Measurements from ENCODE around the gene HLA-DOB.

HLA-DOB gene

DNA sequence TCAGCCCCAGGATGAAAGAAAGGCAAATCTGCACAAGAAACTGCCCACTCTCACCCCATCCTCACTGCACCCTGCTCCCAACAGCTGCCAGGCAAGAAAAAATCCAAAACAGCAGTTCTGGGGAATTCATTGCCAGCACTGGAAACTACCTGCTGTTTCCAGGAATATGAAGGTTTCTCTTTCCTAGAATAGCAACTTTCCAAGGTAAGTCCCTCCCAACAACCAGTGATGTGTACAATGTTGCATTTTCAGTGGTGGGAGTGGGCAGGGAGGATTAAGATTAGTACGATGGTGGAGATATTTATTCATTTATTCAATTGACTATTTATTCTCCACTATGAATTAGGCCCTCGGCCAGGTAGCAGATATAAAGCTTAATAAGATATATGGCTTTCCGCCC, 10.2 kb upstream of the HLA-DOB start:
- Histone ChIP-seq H3K9ac (ENCODE audit: low read length) (no peak overlapping the region), H3K18ac (ENCODE audit: low read length) (no peak overlapping the region), H3K14ac (ENCODE audit: low read length) (no peak overlapping the region), H3K27me3 (ENCODE audit: insufficient read depth, low read length) (no peaks in the 10 kb centered on the region), H4K8ac (ENCODE audit: low read depth, low read length) (no peak overlapping the region), H2AK5ac (ENCODE audit: low read length) (no peak overlapping the region), H3K27ac (ENCODE audit: low read depth, low read length) (no peak overlapping the region), H3K79me2 (ENCODE audit: control insufficient read depth, insufficient read depth, low read length, poor library complexity) (no peaks in the 10 kb centered on the region), H2AFZ (ENCODE audit: insufficient read depth, low read length, poor library complexity) (no peak overlapping the region), H2BK120ac (ENCODE audit: insufficient read depth, low read length, poor library complexity) (no peak overlapping the region), H3K4me3 (ENCODE audit: low read depth, low read length) (no peak overlapping the region), H3K9me3 (ENCODE audit: insufficient read depth, low read depth, low read length) (no peaks in the 10 kb centered on the region), H4K91ac (ENCODE audit: low read depth, low read length) (no peak overlapping the region), H4K12ac (ENCODE audit: low read depth, low read length) (no peak overlapping the region), H2BK5ac (ENCODE audit: low read depth, low read length, poor library complexity) (no peak overlapping the region), H3K4ac (ENCODE audit: low read depth, low read length) (no peak overlapping the region), H2BK12ac (ENCODE audit: low read length) (no peak overlapping the region), H3K36me3 (ENCODE audit: control insufficient read depth in 1 of 2, insufficient read depth in 2 of 2, low read length in 2 of 2) (no peaks in the 10 kb centered on the region), H3K4me2 (ENCODE audit: low read length) (no peak overlapping the region), H3K79me1 (ENCODE audit: low read length) (no peaks in the 10 kb centered on the region), H3K23ac (ENCODE audit: low read length) (no peak overlapping the region), H3K4me1 (ENCODE audit: control insufficient read depth in 1 of 2, insufficient read depth in 2 of 2, low read length in 2 of 2) (no peaks in the 10 kb centered on the region)
- DNase-seq: no peak
- no CpG with 5 or more reads among the region's 3 CpGs for WGBS (ENCODE audit: extremely low coverage, insufficient coverage, insufficient read length)

DNA sequence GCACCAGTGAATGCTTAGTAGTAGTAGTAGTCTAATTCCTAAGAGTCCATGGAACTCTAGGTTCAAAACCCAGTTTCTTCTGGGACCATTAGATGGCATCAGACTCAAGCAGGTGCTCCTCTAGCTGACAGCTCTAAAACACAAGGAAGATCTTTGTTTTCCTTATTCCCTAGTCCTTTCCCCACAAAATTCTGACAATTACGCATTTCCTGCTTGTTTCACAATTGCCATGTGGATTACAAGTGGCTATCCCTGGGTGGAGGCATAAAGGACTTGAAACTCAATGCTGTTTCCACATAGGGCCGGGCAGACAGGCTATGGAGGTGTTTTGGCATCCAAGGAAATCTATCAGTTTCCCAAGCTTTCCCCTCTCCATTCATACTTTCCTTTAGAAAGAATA, 9.2 kb upstream of the HLA-DOB start:
- Histone ChIP-seq H3K27ac (ENCODE audit: low read depth, low read length) (no peak overlapping the region), H2BK120ac (ENCODE audit: insufficient read depth, low read length, poor library complexity) (no peak overlapping the region), H3K14ac (ENCODE audit: low read length) (no peak overlapping the region), H3K4me3 (ENCODE audit: low read depth, low read length) (no peak overlapping the region), H3K18ac (ENCODE audit: low read length) (no peak overlapping the region), H3K36me3 (ENCODE audit: control insufficient read depth in 1 of 2, insufficient read depth in 2 of 2, low read length in 2 of 2) (no peaks in the 10 kb centered on the region), H4K91ac (ENCODE audit: low read depth, low read length) (no peak overlapping the region), H4K12ac (ENCODE audit: low read depth, low read length) (no peak overlapping the region), H3K23ac (ENCODE audit: low read length) (no peak overlapping the region), H3K4me2 (ENCODE audit: low read length) (no peak overlapping the region), H3K9ac (ENCODE audit: low read length) (no peak overlapping the region), H2AK5ac (ENCODE audit: low read length) (no peak overlapping the region), H3K79me2 (ENCODE audit: control insufficient read depth, insufficient read depth, low read length, poor library complexity) (no peaks in the 10 kb centered on the region), H2BK12ac (ENCODE audit: low read length) (no peak overlapping the region), H2AFZ (ENCODE audit: insufficient read depth, low read length, poor library complexity) (no peak overlapping the region), H3K79me1 (ENCODE audit: low read length) (no peaks in the 10 kb centered on the region), H3K27me3 (ENCODE audit: insufficient read depth, low read length) (no peaks in the 10 kb centered on the region), H4K8ac (ENCODE audit: low read depth, low read length) (no peak overlapping the region), H3K9me3 (ENCODE audit: insufficient read depth, low read depth, low read length) (no peaks in the 10 kb centered on the region), H3K4ac (ENCODE audit: low read depth, low read length) (no peak overlapping the region), H2BK5ac (ENCODE audit: low read depth, low read length, poor library complexity) (no peak overlapping the region), H3K4me1 (ENCODE audit: control insufficient read depth in 1 of 2, insufficient read depth in 2 of 2, low read length in 2 of 2) (no peaks in the 10 kb centered on the region)
- DNase-seq: peak; percentile 46 to 71
- no CpG with 5 or more reads among the region's 2 CpGs for WGBS (ENCODE audit: extremely low coverage, insufficient coverage, insufficient read length)

DNA sequence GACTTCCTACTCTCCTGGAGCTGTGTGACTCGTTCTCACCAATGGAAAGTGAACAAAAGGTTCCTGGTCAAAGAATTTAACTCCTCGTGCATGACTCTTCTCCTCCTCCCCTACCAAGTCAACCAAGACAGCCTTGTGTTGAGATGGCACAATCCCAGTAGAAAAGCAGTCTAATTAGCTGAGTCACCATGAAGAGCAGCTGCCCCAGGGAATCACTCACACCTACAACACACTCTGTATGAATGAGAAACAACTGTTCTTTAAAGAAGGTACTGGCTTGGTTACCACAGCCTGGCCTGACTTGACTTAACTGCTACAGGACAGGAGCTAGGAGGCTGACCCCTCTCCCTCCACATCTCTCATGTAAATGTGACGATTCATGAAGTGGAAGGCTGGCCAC, 2.9 kb upstream of the HLA-DOB start:
- no peak overlapping the region for H4K8ac ChIP-seq (ENCODE audit: low read depth, low read length)
- no peak overlapping the region for H3K4me3 ChIP-seq (ENCODE audit: low read depth, low read length)
- H3K36me3 ChIP-seq (ENCODE audit: control insufficient read depth in 1 of 2, insufficient read depth in 2 of 2, low read length in 2 of 2): no peaks in the 10 kb centered on the region
- no CpG with 5 or more reads among the region's 3 CpGs for WGBS (ENCODE audit: extremely low coverage, insufficient coverage, insufficient read length)
- H3K79me2 ChIP-seq (ENCODE audit: control insufficient read depth, insufficient read depth, low read length, poor library complexity): no peaks in the 10 kb centered on the region
- H4K12ac ChIP-seq (ENCODE audit: low read depth, low read length): no peak overlapping the region
- H3K27me3 ChIP-seq (ENCODE audit: insufficient read depth, low read length): no peaks in the 10 kb centered on the region
- no peak overlapping the region for H3K18ac ChIP-seq (ENCODE audit: low read length)
- peaks cover 13 to 15% of the 10 kb centered on the region in 2 experiments for H3K4me1 ChIP-seq (ENCODE audit: control insufficient read depth in 1 of 2, insufficient read depth in 2 of 2, low read length in 2 of 2)
- H3K23ac ChIP-seq (ENCODE audit: low read length): no peak overlapping the region
- no peak overlapping the region for H2AK5ac ChIP-seq (ENCODE audit: low read length)
- no peak overlapping the region for H3K4me2 ChIP-seq (ENCODE audit: low read length)
- H3K9ac ChIP-seq (ENCODE audit: low read length): no peak overlapping the region
- H2BK12ac ChIP-seq (ENCODE audit: low read length): no peak overlapping the region
- H3K27ac ChIP-seq (ENCODE audit: low read depth, low read length): no peak overlapping the region
- H3K9me3 ChIP-seq (ENCODE audit: insufficient read depth, low read depth, low read length): no peaks in the 10 kb centered on the region
- no peak overlapping the region for H2AFZ ChIP-seq (ENCODE audit: insufficient read depth, low read length, poor library complexity)
- DNase-seq: peak; percentile 87 to 91
- H4K91ac ChIP-seq (ENCODE audit: low read depth, low read length): no peak overlapping the region
- H3K4ac ChIP-seq (ENCODE audit: low read depth, low read length): no peak overlapping the region
- no peak overlapping the region for H2BK5ac ChIP-seq (ENCODE audit: low read depth, low read length, poor library complexity)
- no peak overlapping the region for H3K14ac ChIP-seq (ENCODE audit: low read length)
- H3K79me1 ChIP-seq (ENCODE audit: low read length): peaks cover 3% of the 10 kb centered on the region
- no peak overlapping the region for H2BK120ac ChIP-seq (ENCODE audit: insufficient read depth, low read length, poor library complexity)

- no peaks in the 10 kb centered on the region for H3K36me3 ChIP-seq (ENCODE audit: control insufficient read depth in 1 of 2, insufficient read depth in 2 of 2, low read length in 2 of 2)
These were observed 2.1 kb upstream of the HLA-DOB start for GRCh38 chr6:32818867-32819266.

More at GRCh38 chr6:32818867-32819266, 2.1 kb upstream of the HLA-DOB start:
- H4K8ac ChIP-seq (ENCODE audit: low read depth, low read length): no peak overlapping the region
- no peak overlapping the region for H3K4ac ChIP-seq (ENCODE audit: low read depth, low read length)
- H3K23ac ChIP-seq (ENCODE audit: low read length): no peak overlapping the region
- H3K27me3 ChIP-seq (ENCODE audit: insufficient read depth, low read length): no peaks in the 10 kb centered on the region
- H3K9ac ChIP-seq (ENCODE audit: low read length): no peak overlapping the region
- no peak overlapping the region for H2BK120ac ChIP-seq (ENCODE audit: insufficient read depth, low read length, poor library complexity)
- H4K12ac ChIP-seq (ENCODE audit: low read depth, low read length): no peak overlapping the region
- H2AFZ ChIP-seq (ENCODE audit: insufficient read depth, low read length, poor library complexity): no peak overlapping the region
- peaks cover 13 to 15% of the 10 kb centered on the region in 2 experiments for H3K4me1 ChIP-seq (ENCODE audit: control insufficient read depth in 1 of 2, insufficient read depth in 2 of 2, low read length in 2 of 2)
- H2AK5ac ChIP-seq (ENCODE audit: low read length): no peak overlapping the region
- H3K4me2 ChIP-seq (ENCODE audit: low read length): no peak overlapping the region
- no peaks in the 10 kb centered on the region for H3K79me2 ChIP-seq (ENCODE audit: control insufficient read depth, insufficient read depth, low read length, poor library complexity)
- DNase-seq: no peak
- H2BK12ac ChIP-seq (ENCODE audit: low read length): no peak overlapping the region
- no peak overlapping the region for H3K14ac ChIP-seq (ENCODE audit: low read length)
- H2BK5ac ChIP-seq (ENCODE audit: low read depth, low read length, poor library complexity): no peak overlapping the region
- WGBS (ENCODE audit: extremely low coverage, insufficient coverage, insufficient read length): no CpG with 5 or more reads among the region's 2 CpGs
- no peak overlapping the region for H3K18ac ChIP-seq (ENCODE audit: low read length)
- no peak overlapping the region for H3K27ac ChIP-seq (ENCODE audit: low read depth, low read length)
- H3K4me3 ChIP-seq (ENCODE audit: low read depth, low read length): no peak overlapping the region
- H3K9me3 ChIP-seq (ENCODE audit: insufficient read depth, low read depth, low read length): no peaks in the 10 kb centered on the region
- H3K79me1 ChIP-seq (ENCODE audit: low read length): peaks cover 3% of the 10 kb centered on the region
- no peak overlapping the region for H4K91ac ChIP-seq (ENCODE audit: low read depth, low read length)
